CD4-positive, alpha-beta T cell treated with Interleukin-4 for 1 hour (primary cell): ENCODE results near the gene PSIP1.
A peak's percentile ranks its signal among the peaks of the same experiment; 100 is the strongest.
"Not testable (repeated sequence)": the region's sequence is repeated elsewhere in the genome, so short reads cannot be mapped to it uniquely, and the experiment has no call there.

ENCODE experiments used
- DNase-seq, 2 donors: peaks; one replicate each; pipeline ENCODE4 v3.0.0-alpha.2; 2020 to 2022

PSIP1 gene

GRCh38 chr9:15501803-15502202 lies 9.0 kb downstream of the PSIP1 start:
- DNase-seq: no peak

GRCh38 chr9:15501179-15501578 lies 9.6 kb downstream of the PSIP1 start:
- DNase-seq: no peak

- no peak for DNase-seq
Observed at GRCh38 chr9:15499139-15499538, 11.6 kb downstream of the PSIP1 start.

GRCh38 chr9:15498246-15498995 lies 12.3 kb downstream of the PSIP1 start:
- no peak for DNase-seq

GRCh38 chr9:15492485-15493150 lies 18.2 kb downstream of the PSIP1 start:
- DNase-seq: no peak

GRCh38 chr9:15491950-15492349 lies 18.8 kb downstream of the PSIP1 start:
- DNase-seq: no peak

GRCh38 chr9:15485836-15486666 lies 24.7 kb downstream of the PSIP1 start:
- peak in 1 of 2 donors; percentile 41 for DNase-seq

- DNase-seq: no peak
Observed at GRCh38 chr9:15484802-15485201, 26.0 kb downstream of the PSIP1 start.

GRCh38 chr9:15482146-15482545 lies 28.6 kb downstream of the PSIP1 start:
- no peak for DNase-seq

GRCh38 chr9:15480028-15480427 lies 30.7 kb downstream of the PSIP1 start:
- no peak for DNase-seq

- no peak for DNase-seq
Observed at GRCh38 chr9:15475923-15476536, 34.7 kb downstream of the PSIP1 start.

- DNase-seq: no peak
Observed at GRCh38 chr9:15469862-15470261, 40.9 kb downstream of the PSIP1 start.

GRCh38 chr9:15469406-15469805 lies 41.4 kb downstream of the PSIP1 start:
- no peak for DNase-seq

- no peak for DNase-seq
Observed at GRCh38 chr9:15468145-15468544, 42.6 kb downstream of the PSIP1 start.

GRCh38 chr9:15461601-15462000 lies 49.2 kb downstream of the PSIP1 start:
- no peak for DNase-seq

GRCh38 chr9:15461056-15461455 lies 49.7 kb downstream of the PSIP1 start:
- no peak for DNase-seq

- DNase-seq: no peak
Observed at GRCh38 chr9:15453956-15454355, 56.8 kb downstream of the PSIP1 start.

- DNase-seq: no peak
Observed at GRCh38 chr9:15444141-15444540, 66.6 kb downstream of the PSIP1 start.

GRCh38 chr9:15442264-15442663 lies 68.5 kb downstream of the PSIP1 start:
- not testable (repeated sequence) for DNase-seq

- not testable (repeated sequence) for DNase-seq
Observed at GRCh38 chr9:15441841-15442240, 68.9 kb downstream of the PSIP1 start.

- DNase-seq: no peak
Observed at GRCh38 chr9:15438891-15439290, 71.9 kb downstream of the PSIP1 start.

- DNase-seq: no peak
Observed at GRCh38 chr9:15433661-15434060, 77.1 kb downstream of the PSIP1 start.

GRCh38 chr9:15433191-15433590 lies 77.6 kb downstream of the PSIP1 start:
- no peak for DNase-seq
